HepG2 (cell line): ENCODE data around the gene KRTAP10-2. TPM values are rescaled to one million over a fixed set of nuclear protein-coding genes. Genes with fewer than 3 reads are reported as not detected.

Source experiments
- ELF1 ChIP-seq: sonication (generic); formaldehyde crosslinking; IDR thresholded peaks from 2 replicates; pipeline ENCODE4 v1.4.0; 2020; ENCODE audit warnings: missing genetic modification reagents
- ESRRA ChIP-seq: sonication (generic); formaldehyde crosslinking; IDR thresholded peaks from 2 replicates; pipeline ENCODE4 v1.5.1; 2020; ENCODE audit warnings: mild to moderate bottlenecking, low read depth, missing genetic modification reagents
- IKZF4 ChIP-seq: sonication (generic); formaldehyde crosslinking; IDR thresholded peaks from 2 replicates; pipeline ENCODE4 v1.5.1; 2020; ENCODE audit warnings: borderline replicate concordance, mild to moderate bottlenecking, low read depth, missing genetic modification reagents; ENCODE audit errors: not compliant biosample characterization
- NFE2L1 ChIP-seq: sonication (generic); formaldehyde crosslinking; IDR thresholded peaks from 2 replicates; pipeline ENCODE4 v1.4.0; 2020; ENCODE audit warnings: missing genetic modification reagents, mild to moderate bottlenecking, borderline replicate concordance
- NFIC ChIP-seq: IDR thresholded peaks from 2 replicates; pipeline ENCODE4 v1.6.1; 2012; ENCODE audit warnings: mild to moderate bottlenecking, low read length, inconsistent platforms
- PAWR ChIP-seq: sonication (generic); formaldehyde crosslinking; IDR thresholded peaks from 2 replicates; pipeline ENCODE4 v1.4.0; 2020; ENCODE audit warnings: missing genetic modification reagents, mild to moderate bottlenecking, borderline replicate concordance
- RELA ChIP-seq: sonication (generic); formaldehyde crosslinking; IDR thresholded peaks from 2 replicates; pipeline ENCODE4 v1.4.0; 2020; ENCODE audit warnings: missing genetic modification reagents
- STAT6 ChIP-seq: sonication (generic); formaldehyde crosslinking; IDR thresholded peaks from 2 replicates; pipeline ENCODE4 v1.4.0; 2020; ENCODE audit warnings: missing genetic modification reagents, mild to moderate bottlenecking, borderline replicate concordance
- ZBTB4 ChIP-seq: sonication (generic); formaldehyde crosslinking; IDR thresholded peaks from 2 replicates; pipeline ENCODE4 v1.4.0; 2020; ENCODE audit warnings: missing genetic modification reagents, mild to moderate bottlenecking, borderline replicate concordance
- ZMYM3 ChIP-seq: sonication (generic); formaldehyde crosslinking; IDR thresholded peaks from 2 replicates; pipeline ENCODE4 v1.5.1; 2020; ENCODE audit warnings: mild to moderate bottlenecking, missing genetic modification reagents
- ZNF318 ChIP-seq: sonication (generic); formaldehyde crosslinking; IDR thresholded peaks from 2 replicates; pipeline ENCODE4 v1.4.0; 2020; ENCODE audit warnings: mild to moderate bottlenecking, missing genetic modification reagents
- ZNF564 ChIP-seq: sonication (generic); formaldehyde crosslinking; IDR thresholded peaks from 2 replicates; pipeline ENCODE4 v1.8.1; 2023; ENCODE audit warnings: mild to moderate bottlenecking, missing genetic modification reagents
- ZNF737 ChIP-seq: sonication (generic); formaldehyde crosslinking; IDR thresholded peaks from 2 replicates; pipeline ENCODE4 v1.5.0; 2020; ENCODE audit warnings: missing genetic modification reagents, mild to moderate bottlenecking, borderline replicate concordance
- ZNF782 ChIP-seq: sonication (generic); formaldehyde crosslinking; IDR thresholded peaks from 2 replicates; pipeline ENCODE4 v1.4.0; 2020; ENCODE audit warnings: missing genetic modification reagents, mild to moderate bottlenecking, borderline replicate concordance
- polyA plus RNA-seq, 8 experiments: library from polyadenylated mRNA; depleted of rRNA in 3 of 8; stranded (reverse) in 7 of 8; unstranded in 1 of 8; fragments of >200 nt; fragmentation: Illumina TruSeq in 4 of 8; extraction: Trizol in 4 of 8; gene quantifications; 2 replicates each; pipeline versions ENCODE4 v1.2.1 to v1.2.3, GENCODE V29; 2011 to 2016; ENCODE audit warnings: low read depth in 4 of 8, missing spikeins in 1 of 8, mixed read lengths in 1 of 8; ENCODE audit not compliant: insufficient read depth in 1 of 8
- total RNA-seq, 5 experiments: library from RNA; depleted of rRNA; stranded (reverse); fragments of >200 nt; fragmentation: Illumina TruSeq; extraction: Trizol; gene quantifications; 2 replicates each; pipeline ENCODE4 v1.2.3, GENCODE V29; 2016; ENCODE audit warnings: low read depth in 1 of 5

The KRTAP10-2 gene
- total and polyA plus RNA-seq, 2 of the 13 experiments (the other 11 are each of a cell fraction or from before 2014, with no cell fraction given), result not detected

- no peak for TF ChIP-seq RELA
- no peak for TF ChIP-seq ZNF318 (CRISPR knock-in tag)
- peak; percentile 71 for TF ChIP-seq ELF1 (CRISPR knock-in tag)
- no peak for TF ChIP-seq IKZF4
- no peak for TF ChIP-seq ZNF782 (CRISPR knock-in tag)
- no peak for TF ChIP-seq PAWR (CRISPR knock-in tag)
- TF ChIP-seq NFIC, result no peak
- no peak for TF ChIP-seq ESRRA
- no peak for TF ChIP-seq ZNF737 (CRISPR knock-in tag)
- TF ChIP-seq ZMYM3 (CRISPR knock-in tag), result peak; percentile 96
- TF ChIP-seq NFE2L1, result no peak
- TF ChIP-seq ZNF564 (CRISPR knock-in tag), result peak; percentile 46; the same call in 1 of the 2 replicates
- TF ChIP-seq STAT6 (CRISPR knock-in tag), result no peak
- TF ChIP-seq ZBTB4 (CRISPR knock-in tag), result peak; percentile 37; the same call in 1 of the 2 replicates
These were observed 23.4 kb upstream of the KRTAP10-2 start (continued) for GRCh38 chr21:44574457-44575306.
